ENCODE measurements around the gene AZIN2.

DNA sequence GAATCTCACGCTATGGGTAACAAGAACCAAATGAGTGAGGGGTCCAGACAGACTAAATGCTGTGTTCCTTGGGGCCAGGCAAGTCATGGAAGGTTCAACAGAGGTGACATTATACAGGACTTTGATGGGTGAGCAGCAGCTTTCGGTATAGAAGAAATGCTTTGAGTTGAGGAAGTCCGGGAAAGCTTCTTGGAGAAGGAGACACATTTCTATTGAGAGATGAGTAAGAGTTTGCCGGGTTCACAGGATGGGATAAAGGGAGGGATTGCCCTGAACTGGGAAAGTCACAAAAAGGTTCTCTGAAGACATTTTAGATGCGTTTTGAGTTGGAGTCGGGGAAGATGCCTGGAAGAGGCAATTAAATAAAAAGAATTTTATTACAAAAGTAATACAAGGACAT, 580 bp upstream of the AZIN2 start:
- TF ChIP-seq CTCF (IDR thresholded peaks at IDR 0.05) (no peak), SMC3 (IDR thresholded peaks at IDR 0.05) (no peak), POLR2A (IDR thresholded peaks at IDR 0.05; ENCODE audit: low read length) (no peak)
